ENCODE results near the gene CLCN4.

- TF ChIP-seq CTCF (IDR thresholded peaks at IDR 0.05; ENCODE audit: control extremely low read depth in 1 of 3, insufficient read depth in 1 of 3, low read depth in 1 of 3, low read length in 3 of 3) (no peak), SRF (IDR thresholded peaks at IDR 0.05; ENCODE audit: low read depth, low read length) (no peak), POLR2AphosphoS5 (IDR thresholded peaks at IDR 0.05; ENCODE audit: low read depth, low read length) (no peak), GABPA (IDR thresholded peaks at IDR 0.05; ENCODE audit: borderline replicate concordance, insufficient read depth, low read length) (no peak), SP2 (IDR thresholded peaks at IDR 0.05; ENCODE audit: low read length) (no peak), CTBP2 (IDR thresholded peaks at IDR 0.05; ENCODE audit: borderline replicate concordance, insufficient read depth, insufficient read length, low read length) (no peak), E2F6 (IDR thresholded peaks at IDR 0.05) (no peak), MAFK (IDR thresholded peaks at IDR 0.05; ENCODE audit: low read depth, low read length) (no peak), HDAC2 (IDR thresholded peaks at IDR 0.05; ENCODE audit: borderline replicate concordance in 1 of 2, low read depth in 2 of 2, low read length in 2 of 2) (no peak), CBX5 (IDR thresholded peaks at IDR 0.05; ENCODE audit: low read depth, low read length) (no peak), CREB1 (IDR thresholded peaks at IDR 0.05) (no peak), POLR2A (IDR thresholded peaks at IDR 0.05; ENCODE audit: control extremely low read depth in 1 of 2, low read depth in 2 of 2, low read length in 2 of 2) (no peak), YY1 (IDR thresholded peaks at IDR 0.05; ENCODE audit: low read depth, low read length) (no peak), ATF3 (IDR thresholded peaks at IDR 0.05; ENCODE audit: insufficient read depth, low read depth, low read length) (no peak)
Observed at GRCh38 chrX:10143071-10143983, 13.4 kb upstream of the CLCN4 start.
